Activated naive CD4-positive, alpha-beta T cell treated with anti-CD3 and anti-CD28 coated beads for 36 hours (primary cell): ENCODE measurements around the gene CRLF2. TPM values are rescaled to one million over a fixed set of nuclear protein-coding genes. Genes with fewer than 3 reads are reported as not detected.
"Not testable (repeated sequence)": the region's sequence is repeated elsewhere in the genome, so short reads cannot be mapped to it uniquely, and the experiment has no call there.

Experiments used
- CTCF ChIA-PET: fragments of 350-600 bp; sonication (Branson Sonifier 250); formaldehyde crosslinking; loops from one replicate; lab custom pipeline; 2021; ENCODE audit warnings: antibody characterized with exemption; lab: Charles Lee
- DNase-seq: peaks from one replicate; pipeline ENCODE4 v3.0.0-alpha.2; 2020
- H3K27ac Mint-ChIP-seq: one replicate; pipeline ENCODE4 v1.8.0; 2021; ENCODE audit warnings: mild to moderate bottlenecking, mixed read lengths
- H3K27me3 Mint-ChIP-seq: one replicate; pipeline ENCODE4 v1.8.0; 2021; ENCODE audit warnings: low read depth, mixed read lengths
- H3K36me3 Mint-ChIP-seq: one replicate; pipeline ENCODE4 v1.8.0; 2021; ENCODE audit warnings: low read depth, mixed read lengths
- H3K4me1 Mint-ChIP-seq: one replicate; pipeline ENCODE4 v1.8.0; 2021; ENCODE audit warnings: low read depth, mixed read lengths
- H3K4me3 Mint-ChIP-seq: one replicate; pipeline ENCODE4 v1.8.0; 2021; ENCODE audit warnings: mild to moderate bottlenecking, moderate library complexity, mixed read lengths
- H3K9me3 Mint-ChIP-seq: one replicate; pipeline ENCODE4 v1.8.0; 2021; ENCODE audit warnings: mixed read lengths
- intact Hi-C: fragments of 100-400 bp; cut with micrococcal nuclease; formaldehyde crosslinking; loops from one replicate; pipeline ENCODE4 v1.15.1; 2023
- total RNA-seq, 2 experiments: library from RNA; stranded (reverse); gene quantifications; one replicate each; pipeline ENCODE4 v1.2.3, GENCODE V29; 2021

Gene CRLF2
- total RNA-seq, 2 experiments from 2014 or later, result 1.8 to 2.7 TPM

DNA sequence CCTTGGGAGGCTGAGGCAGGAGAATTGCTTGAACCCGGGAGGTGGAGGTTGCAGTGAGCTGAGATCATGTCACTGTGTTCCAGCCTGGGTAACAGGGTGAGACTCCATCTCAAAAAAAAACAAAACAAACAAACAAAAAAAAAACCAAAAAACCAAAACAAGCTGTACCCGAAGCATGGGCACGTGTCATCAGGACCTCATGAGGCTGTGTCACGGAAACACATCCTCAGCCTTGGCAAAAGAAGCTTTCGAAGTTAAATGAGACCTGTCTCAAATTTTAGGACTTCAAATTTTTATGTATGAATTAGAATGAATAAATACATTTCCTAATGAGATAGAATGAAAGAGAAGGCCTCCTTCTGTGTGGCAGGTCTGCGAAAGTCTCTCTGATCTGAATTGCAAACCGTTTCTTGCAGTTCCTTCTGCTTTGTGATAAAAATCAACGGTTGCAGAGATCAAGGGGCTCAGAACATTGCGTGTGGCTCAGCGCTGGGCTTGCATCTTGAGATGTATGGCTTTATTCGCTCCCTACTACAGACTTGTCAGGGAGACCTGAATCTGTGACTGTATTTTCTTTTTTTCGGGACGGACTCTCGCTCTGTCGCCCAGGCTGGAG is 19.5 kb upstream of the CRLF2 start:
- H3K36me3 Mint-ChIP-seq, result no peaks in the 10 kb centered on the region
- peaks cover 23% of the 10 kb centered on the region for H3K4me1 Mint-ChIP-seq
- DNase-seq, result peak; percentile 43
- H3K27ac Mint-ChIP-seq, result no peak overlapping the region
- H3K9me3 Mint-ChIP-seq, result no peaks in the 10 kb centered on the region
- no peaks in the 10 kb centered on the region for H3K27me3 Mint-ChIP-seq
- peak overlapping the region; percentile 25 for H3K4me3 Mint-ChIP-seq
- CTCF ChIA-PET, result no interaction called here
- intact Hi-C loops, result loop anchor here (1.0 kb wide), 1 partner anchor 26 kb away; no protein-coding TSS in a partner anchor

DNA sequence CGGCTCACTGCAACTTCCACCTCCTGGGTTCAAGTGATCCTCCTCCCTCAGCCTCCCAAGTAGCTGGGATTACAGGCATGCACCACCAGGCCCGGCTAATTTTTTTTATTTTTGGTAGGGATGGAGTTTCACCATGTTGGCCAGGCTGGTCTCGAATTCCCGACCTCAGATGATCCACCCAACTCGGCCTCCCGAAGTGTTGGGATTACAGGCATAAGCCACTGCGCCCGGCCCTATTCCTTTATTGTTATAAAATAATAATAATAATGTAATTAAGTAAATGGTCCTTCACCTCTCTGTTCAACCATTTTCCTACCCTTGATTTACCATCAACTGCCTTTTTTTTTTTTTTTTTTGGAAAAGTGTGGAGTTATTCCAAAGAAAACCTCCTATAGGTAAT is 15.7 kb upstream of the CRLF2 start:
- H3K4me3 Mint-ChIP-seq, H3K9me3 Mint-ChIP-seq, H3K36me3 Mint-ChIP-seq, H3K27ac Mint-ChIP-seq, CTCF ChIA-PET, intact Hi-C loops, DNase-seq, H3K27me3 Mint-ChIP-seq: not testable (repeated sequence)
- peaks cover 26% of the 10 kb centered on the region for H3K4me1 Mint-ChIP-seq

DNA sequence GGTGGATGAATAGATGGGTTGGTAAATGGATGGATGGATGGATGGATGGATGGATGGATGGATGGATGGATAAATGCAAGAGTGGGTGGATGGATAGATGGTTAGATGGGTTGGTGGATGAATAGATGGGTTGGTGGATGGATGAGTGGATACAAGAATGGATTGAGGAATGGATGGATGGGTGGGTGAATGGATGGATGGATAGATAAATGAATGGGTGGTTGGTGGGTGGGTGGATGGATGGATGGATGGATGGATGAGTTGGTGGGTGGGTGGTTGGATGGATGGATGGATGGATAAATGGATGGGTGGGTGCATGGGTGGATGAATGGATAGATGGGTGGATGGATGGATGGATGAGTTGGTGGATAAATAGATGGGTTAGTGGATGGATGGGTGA is 13.8 kb upstream of the CRLF2 start:
- CTCF ChIA-PET, result no interaction called here
- H3K36me3 Mint-ChIP-seq, result peaks cover 3% of the 10 kb centered on the region
- H3K27ac Mint-ChIP-seq, result no peak overlapping the region
- intact Hi-C loops, result no loop called here
- no peaks in the 10 kb centered on the region for H3K27me3 Mint-ChIP-seq
- DNase-seq, result no peak
- H3K4me3 Mint-ChIP-seq, result no peak overlapping the region
- H3K9me3 Mint-ChIP-seq, result peaks cover 13% of the 10 kb centered on the region
- peaks cover 16% of the 10 kb centered on the region for H3K4me1 Mint-ChIP-seq

DNA sequence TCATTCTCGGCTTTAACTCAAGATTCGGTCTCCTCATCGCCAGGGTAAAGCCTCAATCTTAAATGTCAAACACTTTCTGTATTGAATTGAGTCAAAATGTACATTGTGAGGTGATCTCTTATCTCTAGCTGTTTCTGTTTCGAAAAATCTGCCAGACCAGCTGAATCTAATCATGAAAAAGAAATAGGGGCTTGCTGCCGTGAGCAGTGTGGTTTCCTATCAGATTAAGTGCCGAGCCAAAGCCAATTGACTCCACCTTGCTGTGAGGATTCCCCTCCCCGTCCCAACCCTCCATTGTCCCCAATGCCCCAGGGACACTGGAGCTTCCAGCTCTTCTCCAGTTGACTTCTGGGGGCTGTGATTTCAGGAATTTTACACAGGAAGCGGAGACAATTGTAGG is 12.5 kb upstream of the CRLF2 start:
- Mint-ChIP-seq H3K36me3 (peaks cover 3% of the 10 kb centered on the region), H3K4me1 (peaks cover 16% of the 10 kb centered on the region), H3K9me3 (peaks cover 13% of the 10 kb centered on the region), H3K27ac (no peak overlapping the region), H3K27me3 (no peaks in the 10 kb centered on the region), H3K4me3 (no peak overlapping the region)
- DNase-seq, result no peak
- intact Hi-C loops, result no loop called here
- CTCF ChIA-PET, result no interaction called here

DNA sequence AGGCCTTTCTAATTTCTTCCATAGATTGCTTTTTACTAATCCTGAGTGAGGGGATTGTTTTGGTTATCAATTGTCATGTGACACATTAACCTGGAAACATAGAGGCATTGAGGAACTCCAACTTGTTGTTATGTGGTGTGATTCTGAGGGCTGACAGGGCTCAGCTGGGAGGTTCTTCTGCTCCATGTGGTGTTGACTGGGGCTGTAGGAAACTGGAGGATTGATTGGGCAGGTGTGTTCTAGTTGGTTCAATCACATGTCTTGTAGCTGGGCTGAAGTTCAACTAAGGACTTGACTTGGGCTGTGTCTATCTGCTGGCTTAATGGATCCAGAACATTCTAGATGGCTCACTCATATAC is 10.8 kb upstream of the CRLF2 start:
- intact Hi-C loops, result no loop called here
- CTCF ChIA-PET, result no interaction called here
- Mint-ChIP-seq H3K4me1 (peaks cover 8% of the 10 kb centered on the region), H3K9me3 (peaks cover 13% of the 10 kb centered on the region), H3K27me3 (no peaks in the 10 kb centered on the region), H3K27ac (no peak overlapping the region), H3K36me3 (peaks cover 3% of the 10 kb centered on the region), H3K4me3 (no peak overlapping the region)
- DNase-seq, result no peak

DNA sequence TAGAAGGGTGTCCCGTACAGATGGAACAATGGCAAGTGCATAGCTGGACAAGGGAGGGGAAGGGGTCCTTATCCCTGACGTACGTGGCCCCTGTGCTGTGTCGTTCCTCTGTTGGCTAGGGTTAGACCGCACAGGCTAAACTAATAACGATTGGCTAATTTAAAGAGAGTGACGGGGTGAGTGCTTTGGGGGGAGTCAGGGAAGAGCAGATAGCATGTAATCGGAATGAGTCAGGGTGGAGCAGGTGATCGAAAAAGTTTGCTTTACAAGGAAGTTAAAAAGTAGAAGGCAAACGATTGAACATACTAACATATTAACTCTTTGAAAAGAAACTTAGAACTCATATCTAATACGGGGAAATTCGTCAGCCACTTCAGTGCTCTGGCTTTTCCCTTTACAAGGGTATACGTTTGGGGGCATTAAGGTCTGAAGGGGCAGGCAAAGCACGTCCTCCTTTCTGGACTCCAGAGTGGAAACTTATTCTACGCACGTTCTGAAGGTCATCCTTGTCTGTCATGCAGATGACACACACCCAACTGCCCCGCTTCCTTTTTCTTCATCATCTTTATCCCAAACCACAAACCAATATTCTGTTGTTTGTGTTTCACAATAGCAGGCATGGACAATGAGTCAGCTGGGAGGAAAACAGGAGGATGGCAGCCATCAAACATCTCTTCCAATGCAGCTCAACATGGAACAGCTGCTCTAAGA is 10.2 kb upstream of the CRLF2 start:
- no peaks in the 10 kb centered on the region for H3K27me3 Mint-ChIP-seq
- H3K4me3 Mint-ChIP-seq, result no peak overlapping the region
- H3K9me3 Mint-ChIP-seq, result peaks cover 13% of the 10 kb centered on the region
- H3K4me1 Mint-ChIP-seq, result peaks cover 6% of the 10 kb centered on the region
- peaks cover 3% of the 10 kb centered on the region for H3K36me3 Mint-ChIP-seq
- intact Hi-C loops, result no loop called here
- H3K27ac Mint-ChIP-seq, result no peak overlapping the region
- CTCF ChIA-PET, result no interaction called here
- no peak for DNase-seq

DNA sequence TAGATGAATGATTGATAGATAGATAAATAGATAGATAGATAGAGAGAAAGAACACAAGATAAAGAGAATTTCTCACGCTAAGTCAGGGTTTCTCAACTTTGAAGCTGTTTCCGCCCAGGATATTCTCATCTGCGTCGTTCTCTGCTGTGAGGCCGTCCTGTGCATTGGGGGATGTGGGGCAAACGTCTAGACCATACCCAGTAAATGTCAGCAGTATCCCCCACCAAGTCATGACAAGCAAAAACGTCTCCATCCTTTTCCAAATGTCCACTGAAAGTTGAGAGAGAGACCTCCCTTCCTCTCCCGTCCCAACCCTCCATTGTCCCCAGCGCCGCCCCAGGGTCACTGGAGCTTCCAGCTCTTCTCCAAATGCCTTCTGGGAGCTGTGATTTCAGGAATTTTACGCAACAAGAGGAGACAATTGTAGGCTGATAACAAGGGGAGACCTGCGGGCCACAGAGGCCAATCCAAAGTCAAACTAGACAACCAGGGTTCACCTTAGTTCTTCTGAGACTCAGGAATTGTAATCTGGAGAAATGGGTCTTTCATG is 8.9 kb upstream of the CRLF2 start:
- no peak overlapping the region for H3K27ac Mint-ChIP-seq
- CTCF ChIA-PET, result no interaction called here
- peaks cover 3% of the 10 kb centered on the region for H3K4me1 Mint-ChIP-seq
- no peak overlapping the region for H3K4me3 Mint-ChIP-seq
- no peak for DNase-seq
- no peaks in the 10 kb centered on the region for H3K27me3 Mint-ChIP-seq
- H3K36me3 Mint-ChIP-seq, result peaks cover 3% of the 10 kb centered on the region
- H3K9me3 Mint-ChIP-seq, result peaks cover 13% of the 10 kb centered on the region
- intact Hi-C loops, result no loop called here

DNA sequence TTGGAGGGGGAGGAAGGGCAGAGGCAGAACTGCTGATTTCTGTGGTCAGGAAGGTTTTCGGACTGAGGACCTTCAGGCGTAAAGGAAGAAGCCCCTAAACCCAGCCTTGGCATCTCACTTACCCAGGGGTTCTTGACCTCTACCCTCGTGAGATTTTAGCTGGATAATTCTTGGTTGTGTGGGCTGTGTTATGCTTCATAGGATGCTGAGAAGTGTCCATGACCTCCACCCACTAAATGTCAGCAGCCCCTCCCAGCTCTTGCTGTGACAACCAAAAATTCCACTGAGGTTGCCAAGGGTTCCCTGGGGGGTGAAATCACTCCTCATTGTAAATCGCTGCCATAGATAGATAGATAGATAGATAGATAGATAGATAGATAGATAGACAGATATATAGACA is 5.8 kb upstream of the CRLF2 start:
- peaks cover 12% of the 10 kb centered on the region for H3K4me1 Mint-ChIP-seq
- peaks cover 3% of the 10 kb centered on the region for H3K36me3 Mint-ChIP-seq
- DNase-seq, result no peak
- H3K4me3 Mint-ChIP-seq, result no peak overlapping the region
- H3K27ac Mint-ChIP-seq, result no peak overlapping the region
- CTCF ChIA-PET, result no interaction called here
- peaks cover 7% of the 10 kb centered on the region for H3K27me3 Mint-ChIP-seq
- intact Hi-C loops, result no loop called here
- H3K9me3 Mint-ChIP-seq, result peaks cover 8% of the 10 kb centered on the region

DNA sequence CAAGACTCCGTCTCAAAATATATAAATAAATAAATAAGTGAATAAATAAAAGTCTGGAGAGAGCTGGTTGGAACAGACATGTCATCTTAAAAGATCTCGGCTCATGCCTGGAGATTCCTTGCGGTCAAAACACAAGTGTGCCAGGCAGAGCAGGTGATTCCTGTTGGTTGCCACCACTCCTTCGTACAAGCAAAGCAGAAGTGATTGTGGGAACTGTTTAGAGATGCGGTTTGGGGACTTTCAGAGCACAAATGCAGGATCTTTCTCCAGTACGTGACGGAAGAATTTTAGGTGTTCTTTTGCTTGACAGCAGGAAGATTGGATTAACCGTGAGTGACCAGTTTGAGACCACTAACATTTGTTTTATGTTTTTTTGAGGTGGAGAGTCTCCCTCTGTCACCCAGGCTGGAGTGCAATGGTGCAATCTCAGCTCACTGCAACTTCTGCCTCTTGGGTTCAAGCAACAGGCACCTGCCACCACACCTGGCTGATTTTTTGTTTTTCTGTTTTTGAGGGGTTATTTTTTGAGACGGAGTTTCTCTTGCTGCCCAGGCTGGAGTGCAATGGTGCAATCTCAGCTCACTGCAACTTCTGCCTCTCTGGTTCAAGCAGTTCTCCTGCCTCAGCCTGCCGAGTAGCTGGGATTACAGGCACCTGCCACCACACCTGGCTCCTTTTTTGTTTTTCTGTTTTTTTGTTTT is 2.8 kb upstream of the CRLF2 start:
- no peak for DNase-seq
- CTCF ChIA-PET, result no interaction called here
- H3K36me3 Mint-ChIP-seq, result no peaks in the 10 kb centered on the region

DNA sequence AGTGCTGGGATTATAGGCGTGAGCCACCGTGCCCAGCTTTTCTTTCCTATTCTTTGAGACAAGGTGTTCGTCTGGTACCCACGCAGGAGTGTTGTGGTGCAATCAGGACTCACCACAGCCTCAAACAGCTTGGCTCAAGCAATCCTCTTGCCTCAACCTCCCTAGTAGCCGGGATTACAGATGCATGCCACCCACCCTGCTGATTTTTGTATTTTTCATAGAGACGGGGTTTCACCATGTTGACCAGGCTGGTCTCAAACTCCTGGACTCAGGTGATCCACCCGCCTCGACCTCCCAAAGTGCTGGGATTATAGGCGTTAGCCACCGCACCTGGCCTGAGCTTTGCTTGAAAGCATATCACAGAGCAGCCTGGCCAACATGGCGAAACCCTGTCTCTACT is 1.5 kb upstream of the CRLF2 start:
- DNase-seq, result no peak
- Mint-ChIP-seq H3K36me3 (no peaks in the 10 kb centered on the region), H3K4me1 (peaks cover 22% of the 10 kb centered on the region), H3K27ac (no peak overlapping the region), H3K27me3 (peaks cover 9% of the 10 kb centered on the region), H3K9me3 (no peaks in the 10 kb centered on the region), H3K4me3 (no peak overlapping the region)
- CTCF ChIA-PET, result no interaction called here
- intact Hi-C loops, result no loop called here

More for the DNA sequence above, 2.8 kb upstream of the CRLF2 start:
- no peak overlapping the region for H3K27ac Mint-ChIP-seq
- no peaks in the 10 kb centered on the region for H3K9me3 Mint-ChIP-seq
- H3K4me1 Mint-ChIP-seq, result peaks cover 22% of the 10 kb centered on the region
- peaks cover 9% of the 10 kb centered on the region for H3K27me3 Mint-ChIP-seq
- intact Hi-C loops, result no loop called here
- H3K4me3 Mint-ChIP-seq, result no peak overlapping the region

DNA sequence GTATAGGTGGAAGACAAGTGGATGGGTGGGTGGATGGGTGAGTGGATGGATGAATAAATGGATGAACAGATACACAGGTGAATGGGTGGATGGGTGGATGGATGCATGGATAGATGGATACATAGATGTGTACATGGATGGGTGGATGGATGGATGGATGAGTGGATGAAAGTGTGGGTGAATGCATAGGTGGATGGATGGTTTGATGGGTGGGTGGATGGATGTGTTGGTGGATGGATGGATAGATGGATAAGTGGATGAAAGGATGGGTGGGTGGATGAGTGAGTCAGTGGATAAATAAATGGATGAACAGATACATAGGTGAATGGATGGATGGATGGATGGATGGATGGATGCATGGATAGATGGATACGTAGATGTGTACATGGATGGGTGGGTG is 1.6 kb downstream of the CRLF2 start:
- Mint-ChIP-seq H3K27ac (no peak overlapping the region), H3K9me3 (no peaks in the 10 kb centered on the region), H3K4me1 (peaks cover 36% of the 10 kb centered on the region), H3K4me3 (no peak overlapping the region), H3K27me3 (peaks cover 9% of the 10 kb centered on the region), H3K36me3 (no peaks in the 10 kb centered on the region)
- no peak for DNase-seq
- CTCF ChIA-PET, result no interaction called here
- intact Hi-C loops, result no loop called here

DNA sequence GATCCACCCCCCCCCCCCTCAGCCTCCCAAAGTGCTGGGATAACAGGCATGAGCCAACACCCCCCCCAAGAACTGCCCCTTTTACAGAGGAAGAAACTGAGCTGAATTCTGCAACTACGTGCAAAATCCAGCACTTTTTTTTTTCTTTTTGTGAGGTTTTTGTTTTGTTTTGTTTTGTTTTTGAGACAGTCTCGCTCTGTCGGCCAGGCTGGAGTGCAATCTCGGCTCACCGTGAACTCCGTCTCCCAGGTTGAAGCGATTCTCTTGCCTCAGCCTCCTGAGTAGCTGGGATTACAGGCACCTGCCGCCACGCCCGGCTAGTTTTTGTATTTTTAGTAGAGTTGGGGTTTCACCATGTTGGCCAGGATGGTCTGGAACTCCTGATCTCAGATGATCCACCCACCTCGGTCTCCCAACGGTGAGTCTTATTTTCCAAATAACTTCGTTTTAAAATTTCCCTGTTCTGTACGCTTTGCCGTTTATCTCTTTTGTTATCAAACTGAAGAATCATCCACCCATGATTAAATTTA is 4.9 kb downstream of the CRLF2 start:
- Mint-ChIP-seq H3K4me1 (peaks cover 25% of the 10 kb centered on the region), H3K9me3 (no peaks in the 10 kb centered on the region), H3K36me3 (no peaks in the 10 kb centered on the region), H3K4me3 (peak overlapping the region; percentile 32), H3K27me3 (peaks cover 2% of the 10 kb centered on the region), H3K27ac (peak overlapping the region; percentile 79)
- DNase-seq, result no peak
- intact Hi-C loops, result loop anchor here (2.0 to 5.0 kb wide), 3 partner anchors 40 to 449 kb away; partner anchors contain the start of gene P2RY8
- CTCF ChIA-PET, result no interaction called here
